ENCODE data around the gene DKK3.

DKK3 gene

GRCh38 chr11:11996321-11997048 is 11.9 kb downstream of the DKK3 start:
- no peaks in the 10 kb centered on the region for H3K27me3 ChIP-seq (ENCODE audit: control insufficient read depth, insufficient read depth, low read length)
- no peak overlapping the region for H3K4me3 ChIP-seq (ENCODE audit: low read length)
- peaks cover 28% of the 10 kb centered on the region for H3K4me1 ChIP-seq (ENCODE audit: control insufficient read depth, insufficient read depth, low read length)
- no peak overlapping the region for H3K9ac ChIP-seq (ENCODE audit: low read length)
- no peaks in the 10 kb centered on the region for H3K9me3 ChIP-seq (ENCODE audit: control insufficient read depth, low read length)
- H3K36me3 ChIP-seq (ENCODE audit: control insufficient read depth, insufficient read depth, low read length), result no peaks in the 10 kb centered on the region

- Histone ChIP-seq H3K9ac (ENCODE audit: low read length) (no peak overlapping the region), H3K36me3 (ENCODE audit: control insufficient read depth, insufficient read depth, low read length) (no peaks in the 10 kb centered on the region), H3K4me3 (ENCODE audit: low read length) (no peak overlapping the region), H3K9me3 (ENCODE audit: control insufficient read depth, low read length) (no peaks in the 10 kb centered on the region), H3K4me1 (ENCODE audit: control insufficient read depth, insufficient read depth, low read length) (peaks cover 29% of the 10 kb centered on the region), H3K27me3 (ENCODE audit: control insufficient read depth, insufficient read depth, low read length) (no peaks in the 10 kb centered on the region)
Measured at GRCh38 chr11:11995601-11996000, 12.8 kb downstream of the DKK3 start.

- H3K9ac ChIP-seq (ENCODE audit: low read length), result no peak overlapping the region
- H3K36me3 ChIP-seq (ENCODE audit: control insufficient read depth, insufficient read depth, low read length), result no peaks in the 10 kb centered on the region
- no peaks in the 10 kb centered on the region for H3K9me3 ChIP-seq (ENCODE audit: control insufficient read depth, low read length)
- H3K4me3 ChIP-seq (ENCODE audit: low read length), result no peak overlapping the region
- no peaks in the 10 kb centered on the region for H3K27me3 ChIP-seq (ENCODE audit: control insufficient read depth, insufficient read depth, low read length)
- H3K4me1 ChIP-seq (ENCODE audit: control insufficient read depth, insufficient read depth, low read length), result peaks cover 29% of the 10 kb centered on the region
Measured at GRCh38 chr11:11993839-11994238, 14.6 kb downstream of the DKK3 start.

- Histone ChIP-seq H3K27me3 (ENCODE audit: control insufficient read depth, insufficient read depth, low read length) (no peaks in the 10 kb centered on the region), H3K9me3 (ENCODE audit: control insufficient read depth, low read length) (no peaks in the 10 kb centered on the region), H3K4me1 (ENCODE audit: control insufficient read depth, insufficient read depth, low read length) (peaks cover 38% of the 10 kb centered on the region), H3K36me3 (ENCODE audit: control insufficient read depth, insufficient read depth, low read length) (no peaks in the 10 kb centered on the region), H3K9ac (ENCODE audit: low read length) (no peak overlapping the region), H3K4me3 (ENCODE audit: low read length) (no peak overlapping the region)
Measured at GRCh38 chr11:11992257-11993212, 15.9 kb downstream of the DKK3 start.

- H3K9ac ChIP-seq (ENCODE audit: low read length), result no peak overlapping the region
- peaks cover 45% of the 10 kb centered on the region for H3K4me1 ChIP-seq (ENCODE audit: control insufficient read depth, insufficient read depth, low read length)
- no peaks in the 10 kb centered on the region for H3K36me3 ChIP-seq (ENCODE audit: control insufficient read depth, insufficient read depth, low read length)
Measured at GRCh38 chr11:11989774-11990744, 18.4 kb downstream of the DKK3 start.

GRCh38 chr11:11988681-11989261 is 19.7 kb downstream of the DKK3 start:
- H3K4me1 ChIP-seq (ENCODE audit: control insufficient read depth, insufficient read depth, low read length), result peaks cover 38% of the 10 kb centered on the region
- H3K9ac ChIP-seq (ENCODE audit: low read length), result no peak overlapping the region
- no peaks in the 10 kb centered on the region for H3K9me3 ChIP-seq (ENCODE audit: control insufficient read depth, low read length)
- no peak overlapping the region for H3K4me3 ChIP-seq (ENCODE audit: low read length)
- no peaks in the 10 kb centered on the region for H3K36me3 ChIP-seq (ENCODE audit: control insufficient read depth, insufficient read depth, low read length)
- no peaks in the 10 kb centered on the region for H3K27me3 ChIP-seq (ENCODE audit: control insufficient read depth, insufficient read depth, low read length)

More at GRCh38 chr11:11989774-11990744, 18.4 kb downstream of the DKK3 start:
- Histone ChIP-seq H3K4me3 (ENCODE audit: low read length) (no peak overlapping the region), H3K9me3 (ENCODE audit: control insufficient read depth, low read length) (no peaks in the 10 kb centered on the region), H3K27me3 (ENCODE audit: control insufficient read depth, insufficient read depth, low read length) (no peaks in the 10 kb centered on the region)

GRCh38 chr11:11988099-11988651 is 20.3 kb downstream of the DKK3 start:
- Histone ChIP-seq H3K27me3 (ENCODE audit: control insufficient read depth, insufficient read depth, low read length) (no peaks in the 10 kb centered on the region), H3K4me3 (ENCODE audit: low read length) (no peak overlapping the region), H3K4me1 (ENCODE audit: control insufficient read depth, insufficient read depth, low read length) (peaks cover 36% of the 10 kb centered on the region), H3K9me3 (ENCODE audit: control insufficient read depth, low read length) (no peaks in the 10 kb centered on the region), H3K9ac (ENCODE audit: low read length) (no peak overlapping the region), H3K36me3 (ENCODE audit: control insufficient read depth, insufficient read depth, low read length) (no peaks in the 10 kb centered on the region)

GRCh38 chr11:11987503-11988022 is 20.9 kb downstream of the DKK3 start:
- Histone ChIP-seq H3K9me3 (ENCODE audit: control insufficient read depth, low read length) (no peaks in the 10 kb centered on the region), H3K27me3 (ENCODE audit: control insufficient read depth, insufficient read depth, low read length) (no peaks in the 10 kb centered on the region), H3K36me3 (ENCODE audit: control insufficient read depth, insufficient read depth, low read length) (no peaks in the 10 kb centered on the region), H3K9ac (ENCODE audit: low read length) (no peak overlapping the region), H3K4me3 (ENCODE audit: low read length) (no peak overlapping the region), H3K4me1 (ENCODE audit: control insufficient read depth, insufficient read depth, low read length) (peaks cover 31% of the 10 kb centered on the region)

GRCh38 chr11:11985954-11986949 is 22.2 kb downstream of the DKK3 start:
- Histone ChIP-seq H3K4me1 (ENCODE audit: control insufficient read depth, insufficient read depth, low read length) (peaks cover 20% of the 10 kb centered on the region), H3K27me3 (ENCODE audit: control insufficient read depth, insufficient read depth, low read length) (no peaks in the 10 kb centered on the region), H3K9me3 (ENCODE audit: control insufficient read depth, low read length) (no peaks in the 10 kb centered on the region), H3K9ac (ENCODE audit: low read length) (no peak overlapping the region), H3K36me3 (ENCODE audit: control insufficient read depth, insufficient read depth, low read length) (no peaks in the 10 kb centered on the region), H3K4me3 (ENCODE audit: low read length) (no peak overlapping the region)

- Histone ChIP-seq H3K9ac (ENCODE audit: low read length) (no peak overlapping the region), H3K4me1 (ENCODE audit: control insufficient read depth, insufficient read depth, low read length) (peaks cover 22% of the 10 kb centered on the region), H3K9me3 (ENCODE audit: control insufficient read depth, low read length) (no peaks in the 10 kb centered on the region)
Measured at GRCh38 chr11:11985016-11985715, 23.3 kb downstream of the DKK3 start.

More at GRCh38 chr11:11985016-11985715, 23.3 kb downstream of the DKK3 start:
- Histone ChIP-seq H3K36me3 (ENCODE audit: control insufficient read depth, insufficient read depth, low read length) (no peaks in the 10 kb centered on the region), H3K4me3 (ENCODE audit: low read length) (no peak overlapping the region), H3K27me3 (ENCODE audit: control insufficient read depth, insufficient read depth, low read length) (no peaks in the 10 kb centered on the region)
